Neural cell (in vitro differentiated cells): Measurements from ENCODE around the gene NOTCH4. TPM values are rescaled to one million over a fixed set of nuclear protein-coding genes. Genes with fewer than 3 reads are reported as not detected.

Source experiments
- H2AFZ ChIP-seq: fragments of 200-600, 300-800 bp; sonication (generic), shearing (Covaris generic); 2 replicates; pipeline ENCODE4 v1.6.0; 2014; ENCODE audit warnings: low read depth, mild to moderate bottlenecking, antibody characterized with exemption, low read length, moderate library complexity
- H3F3A ChIP-seq: fragments of 200-600 bp; shearing (Covaris generic); 2 replicates; pipeline ENCODE4 v1.6.1; 2016; ENCODE audit warnings: mild to moderate bottlenecking, moderate library complexity, mixed read lengths, antibody characterized with exemption, low read length; ENCODE audit not compliant: insufficient read depth, poor library complexity, severe bottlenecking
- H3K27ac ChIP-seq: fragments of 200-600, 300-800 bp; sonication (generic), shearing (Covaris generic); 2 replicates; pipeline ENCODE4 v1.5.1; 2014; ENCODE audit warnings: mild to moderate bottlenecking, low read length, moderate library complexity
- H3K27me3 ChIP-seq: fragments of 300-800, 200-600 bp; sonication (generic), shearing (Covaris generic); 2 replicates; pipeline ENCODE4 v1.6.0; 2014; ENCODE audit warnings: mild to moderate bottlenecking, low read depth, low read length, moderate library complexity; ENCODE audit not compliant: insufficient read depth
- H3K36me3 ChIP-seq: fragments of 300-800, 200-600 bp; sonication (generic), shearing (Covaris generic); 2 replicates; pipeline ENCODE4 v1.5.1; 2014; ENCODE audit warnings: mild to moderate bottlenecking, antibody characterized with exemption, low read length, moderate library complexity; ENCODE audit not compliant: insufficient read depth
- H3K4me2 ChIP-seq: fragments of 300-800, 200-600 bp; sonication (generic), shearing (Covaris generic); 2 replicates; pipeline ENCODE4 v1.6.0; 2014; ENCODE audit warnings: mild to moderate bottlenecking, low read length
- H3K4me3 ChIP-seq: fragments of 300-800, 200-600 bp; sonication (generic), shearing (Covaris generic); 2 replicates; pipeline ENCODE4 v1.5.1; 2014; ENCODE audit warnings: mild to moderate bottlenecking, low read length, moderate library complexity
- H3K79me2 ChIP-seq: fragments of 200-600 bp; shearing (Covaris generic); replicated peaks from 2 replicates; pipeline ENCODE4 v1.6.0; 2014; ENCODE audit warnings: mild to moderate bottlenecking, low read length, moderate library complexity; ENCODE audit not compliant: insufficient read depth
- H3K9ac ChIP-seq: fragments of 300-800, 200-600 bp; sonication (generic), shearing (Covaris generic); 2 replicates; pipeline ENCODE4 v1.6.1; 2016; ENCODE audit warnings: mild to moderate bottlenecking, low read length, mixed read lengths
- H3K9me2 ChIP-seq: fragments of 200-600 bp; shearing (Covaris generic); 2 replicates; pipeline ENCODE4 v1.6.1; 2016; ENCODE audit warnings: mild to moderate bottlenecking, low read length, mixed read lengths; ENCODE audit not compliant: insufficient read depth
- H3K9me3 ChIP-seq: fragments of 200-600, 300-800 bp; sonication (generic), shearing (Covaris generic); 2 replicates; pipeline ENCODE4 v1.6.1; 2016; ENCODE audit warnings: mild to moderate bottlenecking, mixed run types, low read length, moderate library complexity, mixed read lengths
- H4K20me1 ChIP-seq: fragments of 200-600 bp; shearing (Covaris generic); 2 replicates; pipeline ENCODE4 v1.6.1; 2016; ENCODE audit warnings: mild to moderate bottlenecking, mixed run types; ENCODE audit not compliant: insufficient read depth
- EP300 ChIP-seq: fragments of 450-650 bp; conservative IDR thresholded peaks from 2 replicates; pipeline ENCODE4 v1.6.1; 2014; ENCODE audit warnings: antibody characterized with exemption, mild to moderate bottlenecking, moderate library complexity; ENCODE audit not compliant: poor library complexity, severe bottlenecking
- EZH2 ChIP-seq: fragments of 200-600, 300-800 bp; shearing (Covaris generic), sonication (generic); IDR thresholded peaks from 2 replicates; pipeline ENCODE4 v1.6.1; 2014; ENCODE audit warnings: antibody characterized with exemption, low read length, borderline replicate concordance, mild to moderate bottlenecking; ENCODE audit not compliant: insufficient read depth, poor library complexity, severe bottlenecking
- MXI1 ChIP-seq: fragments of 450-650 bp; conservative IDR thresholded peaks from 2 replicates; pipeline ENCODE4 v1.6.1; 2014; ENCODE audit warnings: antibody characterized with exemption, mild to moderate bottlenecking; ENCODE audit not compliant: poor library complexity, severe bottlenecking
- POLR2AphosphoS5 ChIP-seq: IDR thresholded peaks from 2 replicates; pipeline ENCODE4 v1.6.1; 2012
- RAD21 ChIP-seq: fragments of 450-650 bp; conservative IDR thresholded peaks from 2 replicates; pipeline ENCODE4 v1.6.1; 2014; ENCODE audit warnings: antibody characterized with exemption, mild to moderate bottlenecking, moderate library complexity
- SMC3 ChIP-seq: fragments of 450-650 bp; conservative IDR thresholded peaks from 2 replicates; pipeline ENCODE4 v1.6.1; 2014; ENCODE audit warnings: antibody characterized with exemption, mild to moderate bottlenecking, moderate library complexity; ENCODE audit not compliant: poor library complexity
- TAF1 ChIP-seq: IDR thresholded peaks from 2 replicates; pipeline ENCODE4 v1.6.1; 2012; ENCODE audit warnings: low read depth
- polyA plus RNA-seq: library from polyadenylated mRNA; depleted of rRNA; stranded (reverse); fragments of >200 nt; gene quantifications from 2 replicates; pipeline ENCODE4 v1.2.3, GENCODE V29; 2014
- TF ChIP-seq, protein P1 (sequence below): fragments of 450-650 bp; IDR thresholded peaks from 2 replicates; pipeline ENCODE4 v1.5.1; 2014; ENCODE audit warnings: antibody characterized with exemption, mild to moderate bottlenecking, moderate library complexity; ENCODE audit not compliant: poor library complexity, severe bottlenecking
- TF ChIP-seq, protein P2 (sequence below): IDR thresholded peaks from 2 replicates; pipeline ENCODE4 v1.6.1; 2012; ENCODE audit warnings: borderline replicate concordance

The NOTCH4 gene
- polyA plus RNA-seq, 1 donor from 2014 or later = 5.5 TPM

DNA sequence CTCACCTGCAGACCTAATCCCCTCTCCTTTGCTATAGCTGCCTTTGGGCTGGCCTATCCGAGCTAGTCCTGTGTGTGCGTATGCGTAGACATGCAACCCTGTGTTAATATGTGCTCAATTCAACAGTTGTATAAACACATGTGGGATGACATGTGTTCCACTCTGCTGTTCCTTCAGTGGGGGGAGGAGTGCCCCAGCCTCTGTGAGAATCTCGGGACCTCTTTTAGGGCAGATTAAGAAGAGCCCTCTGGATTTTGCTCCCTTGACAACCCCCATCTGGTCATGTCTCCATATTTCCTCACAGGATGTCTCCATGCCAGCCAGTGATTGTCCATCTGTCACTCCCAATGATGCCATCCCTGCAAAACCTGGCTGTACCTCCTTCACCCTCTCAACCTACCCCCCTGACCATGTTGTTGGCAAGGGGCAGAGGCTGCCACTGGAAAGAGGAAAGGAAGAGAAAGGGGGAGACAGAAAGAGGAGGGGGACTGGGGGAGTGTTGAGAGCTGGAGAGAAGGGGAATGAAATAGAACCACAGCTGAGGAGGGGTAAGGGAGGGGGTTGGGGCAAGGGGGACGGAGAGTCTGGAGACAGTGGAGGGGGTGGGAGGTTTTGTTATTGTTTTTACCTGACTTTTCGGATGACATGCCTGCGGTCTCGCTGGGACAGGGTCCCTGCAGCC is 72.5 kb downstream of the NOTCH4 start:
- Histone ChIP-seq H3K27ac (no peak overlapping the region), H3K4me2 (peak overlapping the region; percentile 51), H3K27me3 (peaks cover 47% of the 10 kb centered on the region), H3K79me2 (peaks cover 9% of the 10 kb centered on the region), H4K20me1 (no peaks in the 10 kb centered on the region), H3K9ac (peak overlapping the region; percentile 53), H3K9me3 (no peaks in the 10 kb centered on the region), H3K36me3 (no peaks in the 10 kb centered on the region), H3K9me2 (no peaks in the 10 kb centered on the region), H3K4me3 (peak overlapping the region; percentile 79), H3F3A (no peaks in the 10 kb centered on the region), H2AFZ (no peak overlapping the region)
- TF ChIP-seq MXI1 = peak; percentile 39
- TF ChIP-seq SMC3 = no peak

GRCh38 chr6:32149932-32150870 is 73.7 kb downstream of the NOTCH4 start:
- H3K27ac ChIP-seq = no peak overlapping the region
- TF ChIP-seq TAF1 (no peak), POLR2AphosphoS5 (no peak)
- H3K36me3 ChIP-seq = no peaks in the 10 kb centered on the region

DNA sequence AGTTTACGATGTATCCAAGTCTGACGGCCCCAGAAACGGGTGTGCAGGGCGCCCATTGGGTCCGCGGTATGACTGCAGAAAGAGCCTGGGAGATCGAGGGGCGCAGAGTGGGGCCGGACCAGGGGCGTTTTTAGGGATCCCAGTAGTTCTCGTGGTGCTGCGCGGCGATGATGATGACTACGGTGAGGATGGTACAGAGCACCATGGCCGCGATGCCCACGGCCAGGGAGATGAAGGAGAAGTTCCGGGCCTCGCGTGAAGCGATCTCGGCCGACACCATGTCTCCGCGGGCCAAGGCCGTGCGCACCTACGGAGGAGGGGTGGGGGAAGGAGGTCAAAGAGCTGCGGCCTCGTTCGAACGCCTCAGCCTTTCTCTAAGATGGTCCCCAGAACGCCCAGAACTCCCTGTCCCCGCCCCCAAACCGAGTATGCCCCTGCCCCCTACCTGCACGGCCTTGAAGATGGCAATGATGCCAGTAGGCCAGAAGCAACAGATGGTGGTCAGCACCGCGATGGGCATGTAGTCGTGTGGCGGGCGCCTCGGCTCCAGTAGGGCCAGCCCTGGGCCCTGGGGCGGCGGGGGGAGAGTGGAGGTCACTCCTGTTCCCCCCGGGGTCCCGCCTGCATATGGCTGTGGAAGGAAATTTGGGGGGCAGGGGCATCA is 74.6 kb downstream of the NOTCH4 start:
- no peaks in the 10 kb centered on the region for H3K36me3 ChIP-seq
- H3K4me3 ChIP-seq = no peak overlapping the region
- H3K9me2 ChIP-seq = no peaks in the 10 kb centered on the region
- H3K9ac ChIP-seq = no peak overlapping the region
- TF ChIP-seq EZH2 = no peak
- TF ChIP-seq MXI1 = no peak
- TF ChIP-seq SMC3 = no peak
- TF ChIP-seq TAF1 = no peak
- no peak for TF ChIP-seq RAD21
- no peak for TF ChIP-seq POLR2AphosphoS5
- TF ChIP-seq, protein P1, sequence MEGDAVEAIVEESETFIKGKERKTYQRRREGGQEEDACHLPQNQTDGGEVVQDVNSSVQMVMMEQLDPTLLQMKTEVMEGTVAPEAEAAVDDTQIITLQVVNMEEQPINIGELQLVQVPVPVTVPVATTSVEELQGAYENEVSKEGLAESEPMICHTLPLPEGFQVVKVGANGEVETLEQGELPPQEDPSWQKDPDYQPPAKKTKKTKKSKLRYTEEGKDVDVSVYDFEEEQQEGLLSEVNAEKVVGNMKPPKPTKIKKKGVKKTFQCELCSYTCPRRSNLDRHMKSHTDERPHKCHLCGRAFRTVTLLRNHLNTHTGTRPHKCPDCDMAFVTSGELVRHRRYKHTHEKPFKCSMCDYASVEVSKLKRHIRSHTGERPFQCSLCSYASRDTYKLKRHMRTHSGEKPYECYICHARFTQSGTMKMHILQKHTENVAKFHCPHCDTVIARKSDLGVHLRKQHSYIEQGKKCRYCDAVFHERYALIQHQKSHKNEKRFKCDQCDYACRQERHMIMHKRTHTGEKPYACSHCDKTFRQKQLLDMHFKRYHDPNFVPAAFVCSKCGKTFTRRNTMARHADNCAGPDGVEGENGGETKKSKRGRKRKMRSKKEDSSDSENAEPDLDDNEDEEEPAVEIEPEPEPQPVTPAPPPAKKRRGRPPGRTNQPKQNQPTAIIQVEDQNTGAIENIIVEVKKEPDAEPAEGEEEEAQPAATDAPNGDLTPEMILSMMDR = no peak
- TF ChIP-seq EP300 = no peak
- TF ChIP-seq, protein P2, sequence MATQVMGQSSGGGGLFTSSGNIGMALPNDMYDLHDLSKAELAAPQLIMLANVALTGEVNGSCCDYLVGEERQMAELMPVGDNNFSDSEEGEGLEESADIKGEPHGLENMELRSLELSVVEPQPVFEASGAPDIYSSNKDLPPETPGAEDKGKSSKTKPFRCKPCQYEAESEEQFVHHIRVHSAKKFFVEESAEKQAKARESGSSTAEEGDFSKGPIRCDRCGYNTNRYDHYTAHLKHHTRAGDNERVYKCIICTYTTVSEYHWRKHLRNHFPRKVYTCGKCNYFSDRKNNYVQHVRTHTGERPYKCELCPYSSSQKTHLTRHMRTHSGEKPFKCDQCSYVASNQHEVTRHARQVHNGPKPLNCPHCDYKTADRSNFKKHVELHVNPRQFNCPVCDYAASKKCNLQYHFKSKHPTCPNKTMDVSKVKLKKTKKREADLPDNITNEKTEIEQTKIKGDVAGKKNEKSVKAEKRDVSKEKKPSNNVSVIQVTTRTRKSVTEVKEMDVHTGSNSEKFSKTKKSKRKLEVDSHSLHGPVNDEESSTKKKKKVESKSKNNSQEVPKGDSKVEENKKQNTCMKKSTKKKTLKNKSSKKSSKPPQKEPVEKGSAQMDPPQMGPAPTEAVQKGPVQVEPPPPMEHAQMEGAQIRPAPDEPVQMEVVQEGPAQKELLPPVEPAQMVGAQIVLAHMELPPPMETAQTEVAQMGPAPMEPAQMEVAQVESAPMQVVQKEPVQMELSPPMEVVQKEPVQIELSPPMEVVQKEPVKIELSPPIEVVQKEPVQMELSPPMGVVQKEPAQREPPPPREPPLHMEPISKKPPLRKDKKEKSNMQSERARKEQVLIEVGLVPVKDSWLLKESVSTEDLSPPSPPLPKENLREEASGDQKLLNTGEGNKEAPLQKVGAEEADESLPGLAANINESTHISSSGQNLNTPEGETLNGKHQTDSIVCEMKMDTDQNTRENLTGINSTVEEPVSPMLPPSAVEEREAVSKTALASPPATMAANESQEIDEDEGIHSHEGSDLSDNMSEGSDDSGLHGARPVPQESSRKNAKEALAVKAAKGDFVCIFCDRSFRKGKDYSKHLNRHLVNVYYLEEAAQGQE = no peak
- H3K9me3 ChIP-seq = no peaks in the 10 kb centered on the region
- H2AFZ ChIP-seq = no peak overlapping the region
- peaks cover 47% of the 10 kb centered on the region for H3K27me3 ChIP-seq
- no peaks in the 10 kb centered on the region for H4K20me1 ChIP-seq
- no peak overlapping the region for H3K4me2 ChIP-seq
- H3K27ac ChIP-seq = no peak overlapping the region
- no peaks in the 10 kb centered on the region for H3F3A ChIP-seq
- H3K79me2 ChIP-seq = no peaks in the 10 kb centered on the region

More at GRCh38 chr6:32149932-32150870, 73.7 kb downstream of the NOTCH4 start:
- Histone ChIP-seq H3K27me3 (peaks cover 47% of the 10 kb centered on the region), H3K4me3 (peak overlapping the region; percentile 79), H3K9me2 (no peaks in the 10 kb centered on the region), H4K20me1 (no peaks in the 10 kb centered on the region), H3K4me2 (no peak overlapping the region), H3K9me3 (no peaks in the 10 kb centered on the region), H3F3A (no peaks in the 10 kb centered on the region), H2AFZ (no peak overlapping the region), H3K9ac (peak overlapping the region; percentile 9), H3K79me2 (peaks cover 6% of the 10 kb centered on the region)
